ENCODE data around the gene COG5. TPM values are rescaled to one million over a fixed set of nuclear protein-coding genes. Genes with fewer than 3 reads are reported as not detected.

Gene COG5
- total RNA-seq, 1 donor from 2014 or later = 21.4 TPM

DNA sequence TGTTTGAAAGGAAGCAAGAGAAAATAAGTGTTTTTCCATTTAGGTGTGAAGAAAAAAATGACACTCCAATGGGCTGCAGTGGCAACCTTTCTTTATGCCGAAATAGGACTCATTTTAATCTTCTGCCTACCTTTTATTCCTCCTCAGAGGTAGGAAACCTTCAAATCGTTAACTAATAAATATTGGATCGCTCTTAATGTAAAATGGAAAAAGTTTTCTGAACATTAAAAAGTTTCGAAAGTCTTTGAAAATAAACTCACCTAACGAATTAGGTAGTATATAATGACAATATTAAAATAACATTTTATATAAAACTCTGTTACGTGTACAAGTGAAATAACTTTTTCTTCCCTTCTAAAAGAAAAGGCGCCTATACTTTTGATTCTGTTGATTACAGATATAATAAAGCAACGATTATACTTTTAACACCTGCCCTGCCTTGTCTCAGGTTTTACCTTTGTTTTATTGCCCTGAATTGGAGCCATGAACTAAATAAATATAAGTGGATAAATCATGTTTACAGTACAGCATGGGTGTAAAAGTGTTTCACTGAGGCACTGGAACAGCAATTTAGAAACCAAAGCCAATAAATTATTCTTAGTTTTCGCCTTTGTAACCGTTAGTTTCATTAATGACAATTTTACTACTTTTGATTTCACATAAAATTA lies 17.1 kb upstream of the COG5 start:
- peak overlapping the region; percentile 92 for H3K27ac ChIP-seq (ENCODE audit: low read depth, low read length)
- no peaks in the 10 kb centered on the region for H3K27me3 ChIP-seq (ENCODE audit: control insufficient read depth in 3 of 3, insufficient read depth in 3 of 3, low read length in 3 of 3)
- no peaks in the 10 kb centered on the region for H3K9me3 ChIP-seq (ENCODE audit: control insufficient read depth in 3 of 3, low read length in 3 of 3)
- H3K36me3 ChIP-seq (ENCODE audit: control insufficient read depth in 3 of 3, insufficient read depth in 3 of 3, low read length in 3 of 3) = peaks cover 3 to 14% (median 5%) of the 10 kb centered on the region in 3 donors
- peak overlapping the region; percentile 68 to 86 (median 83) for H3K4me3 ChIP-seq (ENCODE audit: low read length in 3 of 3)
- H3K9ac ChIP-seq (ENCODE audit: low read depth in 1 of 3, low read length in 3 of 3) = peak overlapping the region; percentile 89 to 94 (median 94)
- H3K4me1 ChIP-seq (ENCODE audit: control insufficient read depth in 3 of 3, insufficient read depth in 3 of 3, low read length in 3 of 3) = peaks cover 6 to 11% (median 6%) of the 10 kb centered on the region in 3 donors

DNA sequence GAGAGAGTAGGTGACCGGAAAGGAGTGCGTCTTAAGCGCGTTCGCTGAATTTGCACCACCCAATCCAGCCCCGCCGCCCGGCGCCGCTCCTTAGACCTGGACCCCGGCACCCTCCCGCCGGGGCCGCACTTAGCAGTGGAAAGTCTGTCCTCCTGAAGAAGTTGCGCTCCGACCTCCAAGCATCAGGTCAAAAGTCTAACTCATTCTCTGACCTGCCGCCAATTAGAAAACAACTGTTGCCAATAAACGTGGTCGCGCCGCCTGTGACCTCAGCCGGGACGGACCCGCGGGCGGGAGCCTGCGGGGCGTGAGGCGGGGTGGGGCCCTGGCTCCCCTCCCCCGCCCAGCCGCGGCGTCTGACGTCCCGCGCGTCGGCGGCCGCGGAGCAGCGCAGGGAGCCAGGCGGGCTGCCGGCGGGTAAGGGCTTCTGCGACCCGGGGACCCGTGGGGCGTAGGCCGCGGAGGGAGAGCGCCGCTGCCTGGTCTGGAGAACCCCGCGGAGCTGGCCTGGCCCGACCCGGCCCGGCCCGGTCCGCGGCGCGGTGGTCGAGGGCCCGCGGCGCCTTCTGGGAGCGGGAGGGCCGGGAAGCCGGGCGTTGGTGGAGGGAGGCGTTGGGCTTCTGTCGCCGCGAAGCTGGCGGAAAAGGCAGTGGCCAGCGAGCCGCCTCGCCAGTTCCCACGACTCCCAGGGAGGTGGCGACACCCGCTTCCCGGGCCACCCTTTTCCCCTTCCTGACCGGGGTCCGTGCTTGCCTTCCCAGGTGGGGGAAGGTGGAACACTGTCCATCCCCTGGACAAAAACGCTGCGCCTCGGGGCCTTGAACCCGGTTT lies 16.4 kb upstream of the COG5 start, which contains the start of gene BCAP29:
Gene BCAP29 (plus strand): TSS at position 362 of the 831 bp plus-strand sequence. CDS start 527 bp downstream, outside the sequence.
- Histone ChIP-seq H3K36me3 (ENCODE audit: control insufficient read depth in 3 of 3, insufficient read depth in 3 of 3, low read length in 3 of 3) (peaks cover 3 to 13% (median 5%) of the 10 kb centered on the region in 3 donors), H3K9me3 (ENCODE audit: control insufficient read depth in 3 of 3, low read length in 3 of 3) (no peaks in the 10 kb centered on the region), H3K27me3 (ENCODE audit: control insufficient read depth in 3 of 3, insufficient read depth in 3 of 3, low read length in 3 of 3) (no peaks in the 10 kb centered on the region), H3K4me3 (ENCODE audit: low read length in 3 of 3) (peak within 1 kb of the TSS; percentile 68 to 86 (median 83)), H3K4me1 (ENCODE audit: control insufficient read depth in 3 of 3, insufficient read depth in 3 of 3, low read length in 3 of 3) (peaks cover 6 to 11% (median 6%) of the 10 kb centered on the region in 3 donors), H3K9ac (ENCODE audit: low read depth in 1 of 3, low read length in 3 of 3) (peak within 1 kb of the TSS; percentile 89 to 94 (median 94)), H3K27ac (ENCODE audit: low read depth, low read length) (peak within 1 kb of the TSS; percentile 92)

GRCh38 chr7:107579554-107579884 lies 15.8 kb upstream of the COG5 start:
- peaks cover 6 to 11% (median 6%) of the 10 kb centered on the region in 3 donors for H3K4me1 ChIP-seq (ENCODE audit: control insufficient read depth in 3 of 3, insufficient read depth in 3 of 3, low read length in 3 of 3)
- peak overlapping the region; percentile 92 for H3K27ac ChIP-seq (ENCODE audit: low read depth, low read length)
- peak overlapping the region; percentile 89 to 94 (median 94) for H3K9ac ChIP-seq (ENCODE audit: low read depth in 1 of 3, low read length in 3 of 3)
- no peaks in the 10 kb centered on the region for H3K9me3 ChIP-seq (ENCODE audit: control insufficient read depth in 3 of 3, low read length in 3 of 3)
- peaks cover 3 to 10% (median 5%) of the 10 kb centered on the region in 3 donors for H3K36me3 ChIP-seq (ENCODE audit: control insufficient read depth in 3 of 3, insufficient read depth in 3 of 3, low read length in 3 of 3)
- H3K27me3 ChIP-seq (ENCODE audit: control insufficient read depth in 3 of 3, insufficient read depth in 3 of 3, low read length in 3 of 3) = no peaks in the 10 kb centered on the region
- peak overlapping the region; percentile 68 to 86 (median 83) for H3K4me3 ChIP-seq (ENCODE audit: low read length in 3 of 3)

GRCh38 chr7:107573537-107573936 lies 9.8 kb upstream of the COG5 start:
- no peaks in the 10 kb centered on the region for H3K4me1 ChIP-seq (ENCODE audit: control insufficient read depth in 3 of 3, insufficient read depth in 3 of 3, low read length in 3 of 3)
- no peak overlapping the region for H3K27ac ChIP-seq (ENCODE audit: low read depth, low read length)
- H3K27me3 ChIP-seq (ENCODE audit: control insufficient read depth in 3 of 3, insufficient read depth in 3 of 3, low read length in 3 of 3) = no peaks in the 10 kb centered on the region
- no peaks in the 10 kb centered on the region for H3K9me3 ChIP-seq (ENCODE audit: control insufficient read depth in 3 of 3, low read length in 3 of 3)
- no peak overlapping the region for H3K9ac ChIP-seq (ENCODE audit: low read depth in 1 of 3, low read length in 3 of 3)
- H3K4me3 ChIP-seq (ENCODE audit: low read length in 3 of 3) = no peak overlapping the region
- peaks cover 0 to 9% (median 6%) of the 10 kb centered on the region in 3 donors for H3K36me3 ChIP-seq (ENCODE audit: control insufficient read depth in 3 of 3, insufficient read depth in 3 of 3, low read length in 3 of 3)

- Histone ChIP-seq H3K4me3 (ENCODE audit: low read length in 3 of 3) (no peak overlapping the region), H3K36me3 (ENCODE audit: control insufficient read depth in 3 of 3, insufficient read depth in 3 of 3, low read length in 3 of 3) (peaks cover 0 to 6% (median 5%) of the 10 kb centered on the region in 3 donors), H3K9me3 (ENCODE audit: control insufficient read depth in 3 of 3, low read length in 3 of 3) (no peaks in the 10 kb centered on the region), H3K4me1 (ENCODE audit: control insufficient read depth in 3 of 3, insufficient read depth in 3 of 3, low read length in 3 of 3) (peaks cover 0 to under 1% (median 0%) of the 10 kb centered on the region in 3 donors), H3K9ac (ENCODE audit: low read depth in 1 of 3, low read length in 3 of 3) (no peak overlapping the region), H3K27ac (ENCODE audit: low read depth, low read length) (no peak overlapping the region), H3K27me3 (ENCODE audit: control insufficient read depth in 3 of 3, insufficient read depth in 3 of 3, low read length in 3 of 3) (no peaks in the 10 kb centered on the region)
These were observed 6.6 kb upstream of the COG5 start for GRCh38 chr7:107570298-107570697.

GRCh38 chr7:107564553-107565298 lies 1.0 kb upstream of the COG5 start:
- H3K4me3 ChIP-seq (ENCODE audit: low read length in 3 of 3) = peak overlapping the region; percentile 95 to 97 (median 97)
- H3K27ac ChIP-seq (ENCODE audit: low read depth, low read length) = peak overlapping the region; percentile 95
- H3K4me1 ChIP-seq (ENCODE audit: control insufficient read depth in 3 of 3, insufficient read depth in 3 of 3, low read length in 3 of 3) = peaks cover 11 to 26% (median 22%) of the 10 kb centered on the region in 3 donors

DNA sequence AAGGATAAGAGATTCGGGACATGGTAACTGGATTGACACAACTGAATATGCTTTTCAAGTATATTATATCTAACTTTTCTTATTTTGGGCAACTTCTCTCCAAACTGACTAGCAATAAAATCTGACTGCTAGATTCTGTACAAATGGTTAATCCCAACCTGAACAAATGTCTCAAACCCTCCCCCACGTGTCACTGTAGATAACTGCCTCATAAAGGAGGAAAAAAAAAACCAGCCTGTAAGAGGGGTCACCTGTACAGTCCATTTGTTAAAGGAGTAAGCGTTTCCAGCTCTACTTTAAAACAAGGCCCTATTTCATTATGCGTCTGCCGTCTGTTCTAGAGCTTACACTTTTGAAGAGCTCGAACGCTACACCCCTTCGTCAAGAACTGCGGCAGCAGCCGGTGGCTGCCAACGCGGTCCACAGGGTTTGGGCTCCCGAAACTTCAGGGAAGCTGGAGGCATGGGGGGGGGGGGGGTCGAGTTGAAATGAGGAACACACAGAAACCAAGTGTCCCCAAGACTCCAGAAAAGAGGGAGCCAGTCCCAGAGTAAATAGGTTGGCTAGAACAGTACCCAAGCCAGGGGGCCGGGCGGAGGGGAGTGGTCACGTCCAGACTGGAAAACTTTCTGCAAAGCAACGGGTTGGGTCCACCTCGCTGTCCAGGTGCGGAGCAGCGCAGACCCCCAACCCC lies 492 bp downstream of the COG5 start:
- H3K27ac ChIP-seq (ENCODE audit: low read depth, low read length) = peak overlapping the region; percentile 95
- peak overlapping the region; percentile 95 to 97 (median 96) for H3K9ac ChIP-seq (ENCODE audit: low read depth in 1 of 3, low read length in 3 of 3)
- H3K27me3 ChIP-seq (ENCODE audit: control insufficient read depth in 3 of 3, insufficient read depth in 3 of 3, low read length in 3 of 3) = no peaks in the 10 kb centered on the region
- no peaks in the 10 kb centered on the region for H3K36me3 ChIP-seq (ENCODE audit: control insufficient read depth in 3 of 3, insufficient read depth in 3 of 3, low read length in 3 of 3)
- no peaks in the 10 kb centered on the region for H3K9me3 ChIP-seq (ENCODE audit: control insufficient read depth in 3 of 3, low read length in 3 of 3)
- peaks cover 11 to 26% (median 22%) of the 10 kb centered on the region in 3 donors for H3K4me1 ChIP-seq (ENCODE audit: control insufficient read depth in 3 of 3, insufficient read depth in 3 of 3, low read length in 3 of 3)
- H3K4me3 ChIP-seq (ENCODE audit: low read length in 3 of 3) = peak overlapping the region; percentile 95 to 97 (median 97)

More at GRCh38 chr7:107564553-107565298, 1.0 kb upstream of the COG5 start:
- no peaks in the 10 kb centered on the region for H3K9me3 ChIP-seq (ENCODE audit: control insufficient read depth in 3 of 3, low read length in 3 of 3)
- H3K36me3 ChIP-seq (ENCODE audit: control insufficient read depth in 3 of 3, insufficient read depth in 3 of 3, low read length in 3 of 3) = no peaks in the 10 kb centered on the region
- no peaks in the 10 kb centered on the region for H3K27me3 ChIP-seq (ENCODE audit: control insufficient read depth in 3 of 3, insufficient read depth in 3 of 3, low read length in 3 of 3)
- peak overlapping the region; percentile 95 to 97 (median 96) for H3K9ac ChIP-seq (ENCODE audit: low read depth in 1 of 3, low read length in 3 of 3)

DNA sequence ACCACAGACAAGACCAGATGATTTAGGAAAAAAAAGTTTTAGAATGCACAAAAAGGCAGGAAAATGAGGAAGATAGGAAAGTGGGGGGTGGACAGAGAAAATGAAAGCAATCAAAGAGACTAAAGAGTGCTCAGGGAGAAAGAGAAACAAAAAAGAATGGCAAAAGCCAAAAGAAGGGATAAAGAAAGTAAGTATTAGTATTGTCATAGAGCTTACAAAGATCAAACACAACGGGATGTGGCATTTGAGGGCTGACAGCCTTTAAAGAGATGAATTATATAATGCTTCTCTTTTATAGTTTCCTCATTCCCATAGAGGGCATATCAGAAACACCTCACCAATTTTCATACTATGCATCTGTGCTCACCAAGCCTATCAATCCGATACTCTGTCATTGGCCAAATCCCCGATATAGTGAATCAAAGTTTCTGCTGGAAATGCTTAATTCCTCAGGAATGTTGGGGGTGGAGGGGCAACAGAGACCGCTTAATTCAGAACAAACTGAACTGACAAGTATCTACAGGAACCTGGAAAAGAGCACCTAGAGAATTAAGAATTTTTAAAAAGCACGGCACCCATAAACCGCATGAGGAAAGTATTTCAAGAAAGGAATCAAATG lies 2.7 kb downstream of the COG5 start:
- no peak overlapping the region for H3K27ac ChIP-seq (ENCODE audit: low read depth, low read length)
- H3K9me3 ChIP-seq (ENCODE audit: control insufficient read depth in 3 of 3, low read length in 3 of 3) = no peaks in the 10 kb centered on the region
- peaks cover 2 to 9% (median 8%) of the 10 kb centered on the region in 3 donors for H3K36me3 ChIP-seq (ENCODE audit: control insufficient read depth in 3 of 3, insufficient read depth in 3 of 3, low read length in 3 of 3)
- no peaks in the 10 kb centered on the region for H3K27me3 ChIP-seq (ENCODE audit: control insufficient read depth in 3 of 3, insufficient read depth in 3 of 3, low read length in 3 of 3)
- H3K4me1 ChIP-seq (ENCODE audit: control insufficient read depth in 3 of 3, insufficient read depth in 3 of 3, low read length in 3 of 3) = peaks cover 11 to 26% (median 22%) of the 10 kb centered on the region in 3 donors
- H3K9ac ChIP-seq (ENCODE audit: low read depth in 1 of 3, low read length in 3 of 3) = no peak overlapping the region
- H3K4me3 ChIP-seq (ENCODE audit: low read length in 3 of 3) = no peak overlapping the region

GRCh38 chr7:107559864-107560263 lies 3.9 kb downstream of the COG5 start:
- Histone ChIP-seq H3K4me1 (ENCODE audit: control insufficient read depth in 3 of 3, insufficient read depth in 3 of 3, low read length in 3 of 3) (peaks cover 7 to 24% (median 21%) of the 10 kb centered on the region in 3 donors), H3K36me3 (ENCODE audit: control insufficient read depth in 3 of 3, insufficient read depth in 3 of 3, low read length in 3 of 3) (peaks cover 4 to 10% (median 9%) of the 10 kb centered on the region in 3 donors), H3K4me3 (ENCODE audit: low read length in 3 of 3) (no peak overlapping the region), H3K27me3 (ENCODE audit: control insufficient read depth in 3 of 3, insufficient read depth in 3 of 3, low read length in 3 of 3) (no peaks in the 10 kb centered on the region), H3K9ac (ENCODE audit: low read depth in 1 of 3, low read length in 3 of 3) (no peak overlapping the region), H3K9me3 (ENCODE audit: control insufficient read depth in 3 of 3, low read length in 3 of 3) (no peaks in the 10 kb centered on the region), H3K27ac (ENCODE audit: low read depth, low read length) (no peak overlapping the region)
